NCI-H69 (cell line): Measurements from ENCODE around the gene MAP4.
A peak's percentile ranks its signal among the peaks of the same experiment; 100 is the strongest.

Source experiments
- DNase-seq: peaks from one replicate; lab custom pipeline; 2025; lab: John Stamatoyannopoulos, UW

The MAP4 gene

GRCh38 chr3:47964740-47965139 lies 51.5 kb downstream of the MAP4 start:
- no peak for DNase-seq

GRCh38 chr3:47961815-47962606 lies 54.2 kb downstream of the MAP4 start:
- peak; percentile 73 for DNase-seq

- DNase-seq = no peak
Measured at GRCh38 chr3:47961036-47961435, 55.2 kb downstream of the MAP4 start.

GRCh38 chr3:47956521-47956920 lies 59.7 kb downstream of the MAP4 start:
- DNase-seq = no peak

- no peak for DNase-seq
Measured at GRCh38 chr3:47954567-47954966, 61.6 kb downstream of the MAP4 start.

GRCh38 chr3:47950453-47951169 lies 65.6 kb downstream of the MAP4 start:
- DNase-seq = no peak

GRCh38 chr3:47949979-47950378 lies 66.2 kb downstream of the MAP4 start:
- no peak for DNase-seq

- no peak for DNase-seq
Measured at GRCh38 chr3:47940232-47940631, 76.0 kb downstream of the MAP4 start.

- DNase-seq = no peak
Measured at GRCh38 chr3:47932421-47932820, 83.8 kb downstream of the MAP4 start.

GRCh38 chr3:47930979-47931378 lies 85.2 kb downstream of the MAP4 start:
- no peak for DNase-seq

GRCh38 chr3:47916696-47917095 lies 99.5 kb downstream of the MAP4 start:
- no peak for DNase-seq

GRCh38 chr3:47916201-47916600 lies 100.0 kb downstream of the MAP4 start:
- DNase-seq = no peak

- DNase-seq = no peak
Measured at GRCh38 chr3:47912006-47912504, 104.2 kb downstream of the MAP4 start.

- DNase-seq = peak; percentile 1
Measured at GRCh38 chr3:47910777-47911440, 105.3 kb downstream of the MAP4 start.

GRCh38 chr3:47910233-47910632 lies 106.0 kb downstream of the MAP4 start:
- DNase-seq = no peak

GRCh38 chr3:47909607-47910006 lies 106.6 kb downstream of the MAP4 start:
- DNase-seq = no peak

- no peak for DNase-seq
Measured at GRCh38 chr3:47908744-47909143, 107.5 kb downstream of the MAP4 start.

- no peak for DNase-seq
Measured at GRCh38 chr3:47907784-47908183, 108.4 kb downstream of the MAP4 start.

GRCh38 chr3:47902746-47903145 lies 113.5 kb downstream of the MAP4 start:
- DNase-seq = no peak

GRCh38 chr3:47901280-47901833 lies 114.9 kb downstream of the MAP4 start:
- no peak for DNase-seq

- no peak for DNase-seq
Measured at GRCh38 chr3:47899495-47900108, 116.6 kb downstream of the MAP4 start.

- DNase-seq = no peak
Measured at GRCh38 chr3:47897954-47898353, 118.3 kb downstream of the MAP4 start.
